ENCODE data around the gene CAPN11. TPM values are rescaled to one million over a fixed set of nuclear protein-coding genes. Genes with fewer than 3 reads are reported as not detected.
A peak's percentile ranks its signal among the peaks of the same experiment; 100 is the strongest.

Gene CAPN11
- total RNA-seq, 1 experiment from 2014 or later: 0.28 TPM

- Histone ChIP-seq H3K9me3 (ENCODE audit: control insufficient read depth, low read depth, low read length) (no peaks in the 10 kb centered on the region), H3K14ac (ENCODE audit: insufficient read depth, low read length) (no peak overlapping the region), H3K23ac (ENCODE audit: insufficient read length, low read depth, low read length) (no peak overlapping the region), H2AK5ac (ENCODE audit: insufficient read length, low read length) (no peak overlapping the region), H3K79me2 (ENCODE audit: insufficient read depth, low read length) (peaks cover 70% of the 10 kb centered on the region), H2BK15ac (ENCODE audit: low read depth, low read length) (no peak overlapping the region), H3K18ac (ENCODE audit: insufficient read length, low read depth, low read length) (no peak overlapping the region), H2BK20ac (ENCODE audit: low read depth, low read length, poor library complexity, severe bottlenecking) (no peak overlapping the region), H2BK12ac (ENCODE audit: insufficient read length, low read depth, low read length) (no peak overlapping the region), H4K8ac (replicated peaks; ENCODE audit: insufficient read length, low read depth, low read length) (no peak overlapping the region), H3K79me1 (ENCODE audit: insufficient read depth, low read depth, low read length, poor library complexity, severe bottlenecking) (peaks cover 19% of the 10 kb centered on the region), H3K4me2 (ENCODE audit: insufficient read depth, insufficient read length, low read length) (no peak overlapping the region), H3K4me1 (ENCODE audit: insufficient read depth, low read length) (peaks cover 2% of the 10 kb centered on the region; the same call in 1 of the 2 replicates), H3K23me2 (ENCODE audit: insufficient read length, low read depth, low read length, poor library complexity, severe bottlenecking) (no peaks in the 10 kb centered on the region), H3T11ph (ENCODE audit: low read length) (no peak overlapping the region), H2BK120ac (ENCODE audit: low read depth, low read length, poor library complexity, severe bottlenecking) (no peak overlapping the region), H3K56ac (ENCODE audit: insufficient read length, low read depth, low read length) (no peak overlapping the region), H3K27me3 (ENCODE audit: insufficient read depth, low read length) (no peaks in the 10 kb centered on the region), H4K5ac (ENCODE audit: insufficient read length, low read depth, low read length) (no peak overlapping the region), H4K91ac (ENCODE audit: insufficient read length, low read depth, low read length) (no peak overlapping the region), H3K9ac (ENCODE audit: extremely low read depth, insufficient read length, low read length) (no peak overlapping the region), H2BK5ac (ENCODE audit: insufficient read length, low read length) (no peak overlapping the region), H2AFZ (ENCODE audit: low read length) (no peak overlapping the region), H4K20me1 (ENCODE audit: control insufficient read depth, insufficient read depth, insufficient read length) (no peaks in the 10 kb centered on the region), H3K27ac (ENCODE audit: insufficient read length, low read depth, low read length) (no peak overlapping the region), H3K4ac (ENCODE audit: low read depth, low read length) (no peak overlapping the region)
- no peak overlapping the region for H3K4me3 Mint-ChIP-seq
- H3K9me3 Mint-ChIP-seq: no peaks in the 10 kb centered on the region
- no peak for DNase-seq
- peaks cover 0 to 18% (median 17%) of the 10 kb centered on the region in 3 experiments; a peak in 4 of 7 replicates for H3K36me3 Mint-ChIP-seq (ENCODE audit: insufficient read depth in 1 of 3, low read depth in 3 of 3)
- no CpG with 5 or more reads among the region's 4 CpGs for WGBS (ENCODE audit: extremely low coverage, insufficient read length, low lambda C conversion rate)
- peak overlapping the region in 1 of 3 experiments; percentile 62; a peak in 1 of 7 replicates for H3K27ac Mint-ChIP-seq
- no peaks in the 10 kb centered on the region for H3K27me3 Mint-ChIP-seq (ENCODE audit: low read depth)
- H3K4me1 Mint-ChIP-seq: peaks cover 58 to 66% of the 10 kb centered on the region in 2 experiments
- TF ChIP-seq CTCF (conservative IDR thresholded peaks at IDR 0.05): no peak
These were observed 37.8 kb upstream of the CAPN11 start for GRCh38 chr6:44120692-44121443.

Data from H9 (cell line).